GM18909 (cell line): ENCODE data around the gene ZNF165.
A peak's percentile ranks its signal among the peaks of the same experiment; 100 is the strongest.
"Not testable (repeated sequence)": the region's sequence is repeated elsewhere in the genome, so short reads cannot be mapped to it uniquely, and the experiment has no call there.

Experiments
- ATAC-seq: cut with Tn5 transposase; IDR thresholded peaks from one replicate; pipeline ENCODE4 v1.9.1; 2021; ENCODE audit warnings: mild to moderate bottlenecking; ENCODE audit not compliant: unreplicated experiment, poor library complexity

Gene ZNF165

DNA sequence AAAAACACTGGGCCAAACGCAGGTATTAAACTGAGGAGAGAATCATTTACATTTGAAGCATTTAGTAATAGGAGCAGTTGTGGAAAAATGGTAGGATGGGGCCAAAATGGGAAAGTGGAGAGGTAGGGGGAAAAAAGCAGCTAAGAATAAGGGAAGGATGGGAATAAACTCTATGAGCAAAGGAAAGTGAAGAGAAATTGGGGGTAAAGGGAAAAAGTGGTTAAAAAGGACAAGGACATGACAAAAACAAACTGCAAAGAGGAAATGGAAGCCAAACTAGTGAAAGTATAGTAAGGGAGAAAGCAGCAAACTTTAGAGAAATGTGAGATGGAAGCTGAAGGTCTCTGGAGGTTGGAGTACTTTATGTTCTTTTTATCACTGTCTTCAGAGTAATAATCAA is 37.8 kb downstream of the ZNF165 start:
- ATAC-seq, result no peak

DNA sequence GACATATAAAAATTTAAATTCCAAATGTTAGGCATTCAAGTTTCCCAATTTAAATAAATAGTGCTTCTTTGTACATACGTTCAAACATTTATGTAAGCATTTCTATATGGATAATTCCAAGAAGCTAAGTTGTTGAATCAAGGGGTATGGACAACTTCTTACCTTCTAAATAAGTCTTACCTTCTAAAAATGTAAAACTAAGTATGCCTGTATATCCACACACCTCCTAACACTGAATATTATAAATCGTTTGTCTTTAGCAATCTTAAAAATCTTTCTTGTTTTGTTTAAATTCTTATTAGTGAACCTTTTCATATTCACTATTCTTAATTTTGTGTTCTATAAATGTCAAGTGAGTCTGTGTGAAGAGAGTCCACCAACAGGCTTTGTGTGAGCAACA is 41.5 kb downstream of the ZNF165 start:
- no peak for ATAC-seq

DNA sequence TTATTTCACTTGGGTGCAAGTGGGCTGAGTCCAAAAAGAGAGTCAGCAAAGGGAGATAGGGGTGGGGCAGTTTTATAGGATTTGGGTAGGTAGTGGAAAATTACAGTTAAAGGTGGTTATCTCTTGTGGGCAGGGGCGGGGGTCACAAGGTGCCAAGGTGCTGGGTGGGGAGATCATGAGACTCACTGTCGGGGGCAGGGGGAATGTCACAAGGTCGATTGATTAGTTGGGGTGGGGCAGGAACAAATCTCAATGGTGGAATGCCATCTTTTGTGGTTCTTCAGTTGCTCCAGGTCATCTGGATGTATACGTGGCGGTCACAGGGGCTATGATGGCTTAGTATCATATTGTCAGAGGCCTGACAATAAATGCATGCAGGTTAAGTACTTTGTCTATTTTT is 41.9 kb downstream of the ZNF165 start:
- ATAC-seq, result not testable (repeated sequence)

DNA sequence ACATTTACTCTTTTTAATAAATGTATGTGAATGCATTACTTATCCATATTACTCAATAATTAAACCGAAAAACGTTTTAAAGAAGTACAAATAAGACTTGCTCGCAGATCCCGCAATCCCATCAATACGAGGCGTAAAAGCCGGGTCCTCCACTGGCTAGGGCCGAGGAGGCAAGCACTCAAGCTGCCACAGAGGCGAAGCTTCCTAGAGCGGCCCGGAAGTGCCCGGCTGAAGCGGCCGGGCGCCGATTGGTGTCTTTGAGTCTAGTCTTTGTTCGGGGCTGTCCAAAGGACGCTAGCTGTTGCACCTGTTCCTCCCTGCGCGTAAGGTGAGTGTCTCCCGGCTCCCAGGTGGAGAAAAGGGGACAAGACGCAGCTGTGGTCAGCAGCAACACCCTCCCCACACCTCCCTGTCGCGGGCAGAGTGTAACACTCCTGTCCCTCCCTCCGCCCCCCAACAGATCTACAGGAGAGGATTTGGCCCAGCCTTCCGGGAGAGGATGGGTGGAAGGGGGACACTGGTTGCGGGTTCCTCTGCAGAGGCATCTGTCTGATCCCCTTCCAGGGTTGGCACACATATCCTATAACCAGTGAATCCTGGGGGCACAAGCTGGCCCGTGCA is 44.1 kb downstream of the ZNF165 start, which contains the start of gene ZSCAN16:
Gene ZSCAN16 (plus strand): TSS at position 260 of the 621 bp plus-strand sequence. CDS start 835 bp downstream, outside the sequence.
- peak; percentile 95 for ATAC-seq

DNA sequence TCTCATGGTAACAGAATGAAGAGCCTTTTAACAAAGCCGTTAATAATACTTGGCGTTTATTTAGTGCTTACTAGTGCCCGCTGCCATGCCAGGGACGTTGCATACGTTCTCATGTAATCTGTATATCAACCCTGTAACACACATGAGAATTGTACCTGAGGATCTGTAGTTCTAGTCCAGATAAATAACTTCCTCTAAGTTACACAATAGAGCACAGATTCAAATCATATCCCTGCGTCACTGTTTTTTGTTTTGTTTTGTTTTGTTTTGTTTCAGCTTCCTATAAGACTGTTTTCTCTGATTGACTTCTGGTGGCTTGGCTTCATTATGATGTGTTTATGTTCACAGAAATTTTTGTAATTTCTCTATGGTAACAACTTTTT is 44.6 kb downstream of the ZNF165 start:
- ATAC-seq, result no peak

DNA sequence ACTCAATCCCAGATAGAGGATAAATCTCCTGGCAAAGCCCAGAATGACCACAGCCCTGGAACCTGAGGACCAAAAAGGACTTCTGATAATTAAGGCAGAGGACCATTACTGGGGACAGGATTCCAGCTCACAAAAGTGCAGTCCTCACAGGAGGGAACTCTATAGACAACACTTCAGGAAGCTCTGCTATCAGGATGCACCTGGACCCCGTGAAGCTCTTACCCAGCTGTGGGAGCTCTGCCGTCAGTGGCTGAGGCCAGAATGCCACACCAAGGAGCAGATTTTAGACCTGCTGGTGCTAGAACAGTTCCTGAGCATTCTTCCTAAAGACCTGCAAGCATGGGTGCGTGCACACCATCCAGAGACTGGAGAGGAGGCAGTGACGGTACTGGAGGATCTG is 45.0 kb downstream of the ZNF165 start:
- no peak for ATAC-seq

DNA sequence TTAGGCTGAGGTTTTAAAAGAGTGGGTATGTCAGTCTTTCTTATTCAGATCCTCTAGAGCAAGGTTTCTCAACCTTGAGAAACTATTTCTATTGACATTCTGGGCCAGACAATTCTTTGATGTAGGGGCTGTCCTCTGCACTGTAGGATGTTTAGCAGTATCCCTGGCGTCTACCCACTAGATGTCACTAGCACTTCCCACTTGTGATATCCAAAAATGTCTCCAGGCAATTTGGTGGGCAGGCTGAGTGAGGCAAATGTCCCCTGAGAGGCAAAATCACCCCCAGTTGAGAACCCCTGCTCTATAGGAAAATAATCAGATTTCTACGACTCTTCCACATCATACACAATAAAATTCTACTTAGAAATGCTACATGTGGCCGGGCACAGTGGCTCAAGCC is 53.6 kb downstream of the ZNF165 start:
- no peak for ATAC-seq

DNA sequence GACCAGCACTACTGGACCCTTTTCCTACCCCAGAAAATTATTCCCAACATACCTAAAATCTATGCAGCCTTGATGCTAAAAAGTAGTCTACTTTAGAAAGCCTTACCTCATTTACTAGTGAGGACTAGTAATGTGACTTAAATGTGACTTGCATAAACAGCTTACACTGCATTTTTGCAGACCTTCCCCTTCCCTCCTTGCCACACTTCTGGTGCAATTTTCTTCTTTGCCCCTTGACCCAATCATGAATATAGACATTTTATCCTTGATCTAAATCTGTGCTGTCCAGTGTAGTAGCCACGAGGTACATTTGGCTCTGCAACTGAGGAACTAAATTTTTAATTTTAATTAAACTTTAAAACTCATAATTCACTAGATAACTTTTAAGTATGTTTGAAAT is 54.3 kb downstream of the ZNF165 start:
- no peak for ATAC-seq

DNA sequence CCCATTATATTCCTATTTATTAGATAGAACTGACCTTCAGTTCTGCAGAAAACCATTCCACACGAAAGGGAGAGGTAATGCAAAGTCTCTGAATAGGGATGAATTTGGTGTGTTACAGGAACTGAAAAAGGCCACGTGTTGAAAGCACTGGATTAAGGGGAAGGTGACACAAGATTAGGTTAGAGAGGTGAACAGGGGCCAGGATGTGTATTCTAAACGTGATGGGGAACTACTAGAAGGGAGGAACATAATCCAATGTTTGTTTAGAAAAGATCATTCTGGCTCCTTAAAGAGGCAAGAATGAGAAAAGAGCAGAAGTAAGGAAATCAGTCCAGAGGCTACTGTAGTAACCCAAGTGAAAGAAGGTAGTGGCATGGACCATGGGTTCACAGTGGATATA is 55.0 kb downstream of the ZNF165 start:
- ATAC-seq, result no peak

DNA sequence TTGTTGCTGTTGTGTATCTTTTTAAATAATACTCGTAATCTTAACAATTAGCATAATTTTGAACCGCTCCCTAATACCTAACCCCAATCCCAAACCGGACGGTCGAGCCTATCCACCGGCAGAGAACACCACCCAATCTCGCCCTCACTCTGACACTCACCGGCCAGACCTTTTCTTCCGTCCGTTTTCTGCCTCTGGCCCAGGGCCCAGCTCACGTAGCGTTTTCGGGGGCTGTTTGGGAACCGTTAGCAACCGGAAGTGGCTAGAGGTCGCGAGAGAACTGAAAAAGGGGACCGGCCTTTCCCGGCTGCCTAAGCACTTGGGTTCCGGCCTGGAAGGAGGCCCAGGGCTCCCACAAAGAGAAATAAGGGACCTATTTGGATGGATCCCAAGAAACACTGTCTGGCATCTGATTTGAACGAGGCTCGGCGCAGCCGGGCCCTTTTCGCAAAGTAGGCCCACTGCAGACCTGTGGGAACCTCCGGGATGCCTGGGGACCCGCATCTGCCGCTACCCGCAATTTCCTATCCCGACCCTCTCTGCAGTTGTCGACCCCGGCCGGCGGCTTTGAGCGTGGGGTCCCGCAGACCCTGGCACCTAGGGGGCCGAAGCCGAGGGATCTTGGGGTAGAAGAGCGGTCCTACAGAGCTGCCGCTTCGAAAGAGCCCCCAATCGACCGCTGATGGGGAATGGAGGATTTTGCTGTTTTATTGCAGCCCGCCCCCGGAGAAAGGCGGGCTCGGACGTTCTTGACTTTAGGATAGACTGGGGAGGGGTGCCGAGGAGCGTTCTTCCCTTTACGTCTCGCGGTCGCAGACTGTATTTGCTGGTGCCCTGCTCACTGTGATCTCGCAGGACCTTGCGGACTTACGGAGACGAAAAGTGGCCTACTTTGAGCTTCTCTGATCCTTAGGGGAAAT is 56.5 kb downstream of the ZNF165 start:
- peak; percentile 63 for ATAC-seq

DNA sequence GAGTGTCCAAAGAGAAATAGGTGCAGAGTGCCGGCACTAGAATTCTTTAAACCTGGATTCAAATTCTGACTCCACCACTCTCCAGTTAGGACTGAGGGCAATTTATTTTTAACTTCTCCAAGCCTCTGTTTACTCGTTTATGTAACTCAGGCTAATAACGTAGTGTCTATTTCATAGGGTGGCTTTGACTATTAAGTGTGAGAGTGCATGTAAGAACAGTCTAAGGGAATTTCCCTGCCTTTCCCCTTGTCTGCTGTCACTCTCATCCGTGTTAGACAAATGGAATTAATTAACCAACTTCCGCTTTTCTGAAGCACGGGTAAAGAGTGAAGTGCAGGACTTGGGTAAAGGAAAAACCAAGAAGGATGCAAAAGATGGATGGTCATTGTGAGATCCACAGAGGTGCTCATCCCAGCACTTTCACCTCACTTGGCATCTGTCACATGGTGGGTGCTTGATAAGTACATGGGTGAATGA is 57.2 kb downstream of the ZNF165 start:
- ATAC-seq, result no peak
